Measurements from ENCODE around the gene UBE2G1. TPM values are rescaled to one million over a fixed set of nuclear protein-coding genes. Genes with fewer than 3 reads are reported as not detected.

The UBE2G1 gene
- total RNA-seq, 1 experiment from 2014 or later: 65.1 TPM

DNA sequence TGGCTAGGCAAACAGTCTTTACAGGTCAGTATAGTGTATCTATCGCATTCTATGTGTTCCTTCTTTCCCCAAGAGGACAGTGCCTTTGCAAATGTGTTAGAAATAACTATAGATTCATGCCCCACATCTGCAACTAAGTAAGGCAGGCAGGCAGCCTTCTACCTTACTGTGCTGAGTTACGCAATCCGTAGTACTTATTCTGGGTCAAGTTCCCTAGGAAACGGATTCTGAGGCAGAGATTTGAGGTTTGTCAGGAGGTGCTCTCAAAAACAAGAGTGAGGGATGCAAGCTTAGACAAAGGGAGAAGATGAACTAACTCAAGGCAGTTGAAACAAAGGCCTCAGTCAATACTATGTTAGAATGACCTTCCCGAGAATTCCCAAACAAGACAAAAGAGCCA lies 90.0 kb downstream of the UBE2G1 start:
- no TSS peak for BruUV-seq (replicated peaks)
- peak overlapping the region; percentile 51 for H3K27ac Mint-ChIP-seq (ENCODE audit: low read depth, unreplicated experiment)
- H3K27me3 Mint-ChIP-seq (ENCODE audit: insufficient read depth, unreplicated experiment): no peaks in the 10 kb centered on the region
- H3K36me3 Mint-ChIP-seq (ENCODE audit: insufficient read depth, unreplicated experiment): peaks cover 56% of the 10 kb centered on the region
- no peaks in the 10 kb centered on the region for H3K9me3 Mint-ChIP-seq (ENCODE audit: unreplicated experiment)
- ChIA-PET POLR2A (no interaction called here), CTCF (no interaction called here)
- no peak overlapping the region for H3K4me3 Mint-ChIP-seq (ENCODE audit: unreplicated experiment)
- intact Hi-C loops (cut with micrococcal nuclease): no loop called here
- peaks cover 8% of the 10 kb centered on the region for H3K4me1 Mint-ChIP-seq (ENCODE audit: insufficient read depth, unreplicated experiment)
- DNase-seq (ENCODE audit: unreplicated experiment): peak; percentile 18
- TF ChIP-seq, protein P1, sequence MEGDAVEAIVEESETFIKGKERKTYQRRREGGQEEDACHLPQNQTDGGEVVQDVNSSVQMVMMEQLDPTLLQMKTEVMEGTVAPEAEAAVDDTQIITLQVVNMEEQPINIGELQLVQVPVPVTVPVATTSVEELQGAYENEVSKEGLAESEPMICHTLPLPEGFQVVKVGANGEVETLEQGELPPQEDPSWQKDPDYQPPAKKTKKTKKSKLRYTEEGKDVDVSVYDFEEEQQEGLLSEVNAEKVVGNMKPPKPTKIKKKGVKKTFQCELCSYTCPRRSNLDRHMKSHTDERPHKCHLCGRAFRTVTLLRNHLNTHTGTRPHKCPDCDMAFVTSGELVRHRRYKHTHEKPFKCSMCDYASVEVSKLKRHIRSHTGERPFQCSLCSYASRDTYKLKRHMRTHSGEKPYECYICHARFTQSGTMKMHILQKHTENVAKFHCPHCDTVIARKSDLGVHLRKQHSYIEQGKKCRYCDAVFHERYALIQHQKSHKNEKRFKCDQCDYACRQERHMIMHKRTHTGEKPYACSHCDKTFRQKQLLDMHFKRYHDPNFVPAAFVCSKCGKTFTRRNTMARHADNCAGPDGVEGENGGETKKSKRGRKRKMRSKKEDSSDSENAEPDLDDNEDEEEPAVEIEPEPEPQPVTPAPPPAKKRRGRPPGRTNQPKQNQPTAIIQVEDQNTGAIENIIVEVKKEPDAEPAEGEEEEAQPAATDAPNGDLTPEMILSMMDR (IDR thresholded peaks at IDR 0.05; ENCODE audit: unreplicated experiment): no peak

DNA sequence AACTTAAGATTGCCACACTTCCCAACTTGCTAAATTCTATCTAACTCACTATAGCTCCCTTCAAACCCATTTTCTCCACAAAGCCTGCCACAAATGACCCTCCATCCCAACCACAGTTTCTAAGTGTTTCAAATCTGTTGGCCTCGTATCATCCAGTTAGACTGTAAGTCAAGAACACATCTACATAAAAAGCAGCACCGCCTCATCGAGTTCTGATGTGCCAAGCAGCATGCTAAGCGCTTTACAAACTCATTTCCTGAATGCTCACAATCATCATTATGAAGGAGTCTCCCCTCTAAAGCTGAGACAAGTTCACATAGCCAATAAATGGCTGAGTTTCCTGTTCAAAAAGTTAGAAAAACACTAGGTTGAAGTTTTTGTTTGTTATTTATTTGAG lies 93.5 kb downstream of the UBE2G1 start:
- ChIA-PET CTCF (interaction anchor here (0.7 to 0.9 kb wide), 2 partner anchors 62 to 99 kb away, joined by 3 read pairs; no protein-coding TSS in a partner anchor), POLR2A (interaction anchor here (0.5 to 2.1 kb wide), 3 partner anchors 10 to 1009 kb away, joined by 3 to 10 read pairs (median 5); partner anchors contain the start of gene ANKFY1)
- Mint-ChIP-seq H3K4me1 (ENCODE audit: insufficient read depth, unreplicated experiment) (peaks cover 8% of the 10 kb centered on the region), H3K9me3 (ENCODE audit: unreplicated experiment) (no peaks in the 10 kb centered on the region), H3K27me3 (ENCODE audit: insufficient read depth, unreplicated experiment) (no peaks in the 10 kb centered on the region), H3K27ac (ENCODE audit: low read depth, unreplicated experiment) (no peak overlapping the region), H3K36me3 (ENCODE audit: insufficient read depth, unreplicated experiment) (peaks cover 63% of the 10 kb centered on the region), H3K4me3 (ENCODE audit: unreplicated experiment) (no peak overlapping the region)
- no TSS peak for BruUV-seq (replicated peaks)
- TF ChIP-seq, protein P1 (IDR thresholded peaks at IDR 0.05; ENCODE audit: unreplicated experiment): no peak
- intact Hi-C loops (cut with micrococcal nuclease): no loop called here
- DNase-seq (ENCODE audit: unreplicated experiment): no peak

DNA sequence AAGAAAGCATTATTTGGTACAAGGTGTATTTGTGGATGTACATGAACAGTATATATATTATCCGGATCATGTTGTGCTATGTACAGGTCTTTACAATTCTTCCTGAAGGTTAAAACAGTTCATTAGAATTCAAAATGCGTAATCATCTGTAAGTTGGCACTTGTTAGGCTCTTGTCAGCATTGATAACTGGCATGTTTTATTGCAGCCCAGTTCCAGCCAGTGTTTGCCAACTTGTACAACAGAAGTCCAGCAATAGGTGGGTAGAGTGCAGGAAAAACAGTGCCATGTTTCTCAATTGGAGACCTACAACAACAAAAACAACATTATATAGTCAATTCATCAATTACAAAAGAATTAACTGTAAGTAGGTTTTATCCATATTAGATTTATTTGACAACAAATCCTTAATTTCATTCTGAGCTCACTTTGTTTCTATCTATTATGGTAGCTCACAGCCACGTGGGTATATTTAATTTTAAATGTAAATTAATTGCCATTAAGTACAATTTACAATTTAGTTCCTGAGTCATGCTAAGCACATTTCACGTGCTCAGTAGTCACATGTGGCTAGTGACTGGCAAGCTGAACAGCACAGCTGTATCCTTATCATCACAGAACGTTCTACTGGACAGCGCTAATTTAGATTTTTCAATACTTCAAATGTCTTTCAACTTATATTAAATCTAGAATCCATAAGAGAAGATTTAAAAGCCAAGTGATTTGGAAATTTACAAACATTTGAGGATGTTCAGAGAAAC lies 94.1 kb downstream of the UBE2G1 start:
- H3K27me3 Mint-ChIP-seq (ENCODE audit: insufficient read depth, unreplicated experiment): no peaks in the 10 kb centered on the region
- intact Hi-C loops (cut with micrococcal nuclease): no loop called here
- no peaks in the 10 kb centered on the region for H3K9me3 Mint-ChIP-seq (ENCODE audit: unreplicated experiment)
- no peak overlapping the region for H3K4me3 Mint-ChIP-seq (ENCODE audit: unreplicated experiment)
- no peak overlapping the region for H3K27ac Mint-ChIP-seq (ENCODE audit: low read depth, unreplicated experiment)
- DNase-seq (ENCODE audit: unreplicated experiment): no peak
- H3K36me3 Mint-ChIP-seq (ENCODE audit: insufficient read depth, unreplicated experiment): peaks cover 63% of the 10 kb centered on the region
- no TSS peak for BruUV-seq (replicated peaks)
- ChIA-PET CTCF (interaction anchor here (0.7 kb wide), 1 partner anchor 62 kb away, joined by 3 read pairs; no protein-coding TSS in a partner anchor), POLR2A (interaction anchor here (0.5 to 2.1 kb wide), 3 partner anchors 9 to 1009 kb away, joined by 3 to 10 read pairs (median 5); partner anchors contain the start of gene ANKFY1)
- TF ChIP-seq, protein P1 (IDR thresholded peaks at IDR 0.05; ENCODE audit: unreplicated experiment): no peak
- H3K4me1 Mint-ChIP-seq (ENCODE audit: insufficient read depth, unreplicated experiment): peaks cover 8% of the 10 kb centered on the region

DNA sequence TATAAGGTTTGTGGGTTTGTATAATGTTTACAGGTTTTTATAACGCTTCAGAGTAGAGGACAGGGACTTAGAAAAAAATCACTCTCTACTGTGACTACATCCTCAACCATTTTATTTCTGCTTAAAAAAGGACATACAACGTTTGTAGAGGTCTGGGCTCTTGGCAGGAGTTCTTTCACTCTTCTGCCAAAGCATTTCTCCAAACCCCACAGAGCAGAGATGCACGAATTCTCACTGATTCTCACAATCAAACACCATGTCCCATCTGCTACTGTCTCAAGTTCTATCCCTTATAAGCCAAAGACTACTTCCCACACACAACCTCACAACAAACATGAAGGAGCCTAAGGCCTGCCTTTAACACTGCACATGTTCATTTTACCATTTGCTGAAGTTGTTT lies 95.7 kb downstream of the UBE2G1 start:
- no peaks in the 10 kb centered on the region for H3K4me1 Mint-ChIP-seq (ENCODE audit: insufficient read depth, unreplicated experiment)
- H3K27me3 Mint-ChIP-seq (ENCODE audit: insufficient read depth, unreplicated experiment): no peaks in the 10 kb centered on the region
- no peak overlapping the region for H3K27ac Mint-ChIP-seq (ENCODE audit: low read depth, unreplicated experiment)
- no peaks in the 10 kb centered on the region for H3K9me3 Mint-ChIP-seq (ENCODE audit: unreplicated experiment)
- no TSS peak for BruUV-seq (replicated peaks)
- H3K36me3 Mint-ChIP-seq (ENCODE audit: insufficient read depth, unreplicated experiment): peaks cover 64% of the 10 kb centered on the region
- TF ChIP-seq, protein P1 (IDR thresholded peaks at IDR 0.05; ENCODE audit: unreplicated experiment): no peak
- H3K4me3 Mint-ChIP-seq (ENCODE audit: unreplicated experiment): no peak overlapping the region
- ChIA-PET POLR2A (interaction anchor here (0.6 to 0.9 kb wide), 2 partner anchors 10 to 16 kb away, joined by 3 to 4 read pairs; no protein-coding TSS in a partner anchor), CTCF (no interaction called here)
- intact Hi-C loops (cut with micrococcal nuclease): no loop called here
- no peak for DNase-seq (ENCODE audit: unreplicated experiment)
